GM19452 (cell line): ENCODE data around the gene GMPPA.

Source experiments
- ATAC-seq: cut with Tn5 transposase; IDR thresholded peaks from one replicate; pipeline ENCODE4 v1.9.1; 2021; ENCODE audit not compliant: unreplicated experiment

The GMPPA gene

GRCh38 chr2:219467736-219468075 is 31.0 kb upstream of the GMPPA start:
- no peak for ATAC-seq

- ATAC-seq = no peak
Measured at GRCh38 chr2:219468410-219469185, 30.1 kb upstream of the GMPPA start.

- no peak for ATAC-seq
Measured at GRCh38 chr2:219469186-219469724, 29.4 kb upstream of the GMPPA start.

- ATAC-seq = no peak
Measured at GRCh38 chr2:219470429-219470828, 28.3 kb upstream of the GMPPA start.

GRCh38 chr2:219471476-219472371 is 27.0 kb upstream of the GMPPA start:
- ATAC-seq = no peak

GRCh38 chr2:219472629-219473187 is 26.0 kb upstream of the GMPPA start:
- no peak for ATAC-seq

- ATAC-seq = no peak
Measured at GRCh38 chr2:219473511-219473910, 25.2 kb upstream of the GMPPA start.

GRCh38 chr2:219474285-219475060 is 24.2 kb upstream of the GMPPA start:
- ATAC-seq = no peak

- ATAC-seq = no peak
Measured at GRCh38 chr2:219475278-219475677, 23.4 kb upstream of the GMPPA start.

- ATAC-seq = no peak
Measured at GRCh38 chr2:219475697-219476651, 22.7 kb upstream of the GMPPA start.

- ATAC-seq = no peak
Measured at GRCh38 chr2:219476652-219477151, 22.0 kb upstream of the GMPPA start.

GRCh38 chr2:219477179-219477578 is 21.5 kb upstream of the GMPPA start:
- ATAC-seq = no peak

GRCh38 chr2:219477815-219478214 is 20.9 kb upstream of the GMPPA start:
- ATAC-seq = no peak

GRCh38 chr2:219478916-219479315 is 19.8 kb upstream of the GMPPA start:
- no peak for ATAC-seq

- no peak for ATAC-seq
Measured at GRCh38 chr2:219480004-219480403, 18.7 kb upstream of the GMPPA start.

- no peak for ATAC-seq
Measured at GRCh38 chr2:219482674-219483405, 15.9 kb upstream of the GMPPA start.

GRCh38 chr2:219483451-219484342 is 15.0 kb upstream of the GMPPA start:
- ATAC-seq = no peak
